Lung (tissue), 12 donors: Measurements from ENCODE around the gene LCLAT1. TPM values are rescaled to one million over a fixed set of nuclear protein-coding genes. Genes with fewer than 3 reads are reported as not detected.

Experiments used
- ATAC-seq: fragments of 200-7000 bp; cut with Tn5 transposase; one replicate; pipeline ENCODE4 v1.9.1; 2020; ENCODE audit warnings: moderate number of reproducible peaks; ENCODE audit not compliant: insufficient read depth, low FRiP score
- DNase-seq, 3 donors: peaks; one replicate each; pipeline ENCODE4 v3.0.0-alpha.2; 2013 to 2017
- H3K27ac ChIP-seq, 2 donors: one replicate each; pipeline ENCODE4 v1.5.1; 2013; ENCODE audit warnings: mild to moderate bottlenecking in 2 of 2, moderate library complexity in 2 of 2, control low read depth in 1 of 2, inconsistent platforms in 1 of 2, low read depth in 1 of 2, low read length in 1 of 2
- H3K27me3 ChIP-seq, 3 donors: one replicate each; pipeline ENCODE4 v1.5.1; 2013; ENCODE audit warnings: low read length in 2 of 3; ENCODE audit not compliant: control insufficient read depth in 3 of 3, insufficient read depth in 3 of 3
- H3K36me3 ChIP-seq, 4 donors: one replicate each; pipeline ENCODE4 v1.5.1; 2013; ENCODE audit warnings: low read length in 4 of 4, mild to moderate bottlenecking in 1 of 4, moderate library complexity in 1 of 4; ENCODE audit not compliant: control insufficient read depth in 4 of 4, insufficient read depth in 4 of 4
- H3K4me1 ChIP-seq, 5 donors: one replicate each; pipeline ENCODE4 v1.5.1; 2013; ENCODE audit warnings: low read length in 5 of 5, mild to moderate bottlenecking in 2 of 5, moderate library complexity in 1 of 5; ENCODE audit not compliant: control insufficient read depth in 5 of 5, insufficient read depth in 5 of 5
- H3K4me3 ChIP-seq: one replicate; pipeline ENCODE4 v1.5.1; 2013; ENCODE audit warnings: mild to moderate bottlenecking, control low read depth, moderate library complexity
- H3K9ac ChIP-seq, 2 donors: one replicate each; pipeline ENCODE4 v1.5.1; 2013; ENCODE audit warnings: low read length in 2 of 2, control low read depth in 1 of 2; ENCODE audit not compliant: insufficient read depth in 1 of 2
- H3K9me3 ChIP-seq, 4 donors: one replicate each; pipeline ENCODE4 v1.5.1; 2013; ENCODE audit warnings: low read length in 3 of 4, mild to moderate bottlenecking in 1 of 4, moderate library complexity in 1 of 4; ENCODE audit not compliant: control insufficient read depth in 4 of 4, insufficient read depth in 3 of 4
- WGBS, 2 donors: extraction: QIAGEN DNeasy Blood & Tissue Kit; methylation state at CpG; one replicate each; pipeline ENCODE4 v1.1.7; 2013; 5-methylcytosine and 5-hydroxymethylcytosine counted together
- polyA plus RNA-seq, 2 donors: library from polyadenylated mRNA; stranded (reverse); fragments of 200-250 nt; gene quantifications; one replicate each; pipeline ENCODE4 v1.2.1, GENCODE V29; 2013
- total RNA-seq, 2 donors: library from RNA; depleted of rRNA in 1 of 2; stranded (reverse); fragments of >200 nt in 1 of 2; gene quantifications; one replicate each; pipeline ENCODE4 v1.2.1, GENCODE V29; 2014 to 2021
- TF ChIP-seq, protein P1 (sequence below): IDR thresholded peaks from 2 replicates; pipeline ENCODE4 v1.5.1; 2012; ENCODE audit warnings: mild to moderate bottlenecking; ENCODE audit errors: control extremely low read depth, extremely low read depth
- donor health status: control.
- donor health status: control.
- donor health status: Bipolar disorder and iron deficiency.
- donor health status: healthy.
- donor health status: DM: yes; HTN: yes; CAD: no.

LCLAT1 gene
- total and polyA plus RNA-seq, 4 donors, result 2.4 to 24.2 (median 10.8) TPM

DNA sequence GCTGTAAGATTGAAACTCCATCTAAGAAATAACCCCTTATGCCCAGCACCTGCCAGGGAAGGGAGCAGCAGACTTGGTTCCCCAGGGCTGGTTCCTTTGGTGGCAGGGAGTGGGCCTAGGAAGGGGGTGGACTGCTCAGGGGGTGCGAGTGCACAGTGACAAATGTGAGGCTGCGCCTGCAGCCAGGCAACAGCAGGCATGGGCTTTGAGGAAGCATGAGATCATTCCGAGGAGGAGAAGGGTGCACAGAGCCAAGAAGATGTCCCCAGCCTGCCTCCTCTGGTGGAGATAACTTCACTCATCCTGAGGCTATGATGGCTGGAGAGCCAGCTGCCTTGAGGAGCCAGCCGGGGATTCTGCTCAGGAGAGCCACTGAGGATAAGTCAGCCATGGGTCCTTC, 202.2 kb downstream of the LCLAT1 start:
- H3K4me3 ChIP-seq, result no peak overlapping the region
- H3K27ac ChIP-seq, result no peak overlapping the region
- no peaks in the 10 kb centered on the region for H3K36me3 ChIP-seq
- no peaks in the 10 kb centered on the region for H3K27me3 ChIP-seq
- peak in 1 of 3 donors; percentile 18 for DNase-seq
- 30 to 50% methylated on average over 3 to 4 of the region's 4 CpGs for WGBS, 2 donors
- ATAC-seq, result no peak
- no peak overlapping the region for H3K9ac ChIP-seq
- TF ChIP-seq, protein P1, sequence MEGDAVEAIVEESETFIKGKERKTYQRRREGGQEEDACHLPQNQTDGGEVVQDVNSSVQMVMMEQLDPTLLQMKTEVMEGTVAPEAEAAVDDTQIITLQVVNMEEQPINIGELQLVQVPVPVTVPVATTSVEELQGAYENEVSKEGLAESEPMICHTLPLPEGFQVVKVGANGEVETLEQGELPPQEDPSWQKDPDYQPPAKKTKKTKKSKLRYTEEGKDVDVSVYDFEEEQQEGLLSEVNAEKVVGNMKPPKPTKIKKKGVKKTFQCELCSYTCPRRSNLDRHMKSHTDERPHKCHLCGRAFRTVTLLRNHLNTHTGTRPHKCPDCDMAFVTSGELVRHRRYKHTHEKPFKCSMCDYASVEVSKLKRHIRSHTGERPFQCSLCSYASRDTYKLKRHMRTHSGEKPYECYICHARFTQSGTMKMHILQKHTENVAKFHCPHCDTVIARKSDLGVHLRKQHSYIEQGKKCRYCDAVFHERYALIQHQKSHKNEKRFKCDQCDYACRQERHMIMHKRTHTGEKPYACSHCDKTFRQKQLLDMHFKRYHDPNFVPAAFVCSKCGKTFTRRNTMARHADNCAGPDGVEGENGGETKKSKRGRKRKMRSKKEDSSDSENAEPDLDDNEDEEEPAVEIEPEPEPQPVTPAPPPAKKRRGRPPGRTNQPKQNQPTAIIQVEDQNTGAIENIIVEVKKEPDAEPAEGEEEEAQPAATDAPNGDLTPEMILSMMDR, result no peak
- H3K4me1 ChIP-seq, result peaks cover 0 to 2% (median 0%) of the 10 kb centered on the region in 5 donors
- H3K9me3 ChIP-seq, result no peaks in the 10 kb centered on the region

DNA sequence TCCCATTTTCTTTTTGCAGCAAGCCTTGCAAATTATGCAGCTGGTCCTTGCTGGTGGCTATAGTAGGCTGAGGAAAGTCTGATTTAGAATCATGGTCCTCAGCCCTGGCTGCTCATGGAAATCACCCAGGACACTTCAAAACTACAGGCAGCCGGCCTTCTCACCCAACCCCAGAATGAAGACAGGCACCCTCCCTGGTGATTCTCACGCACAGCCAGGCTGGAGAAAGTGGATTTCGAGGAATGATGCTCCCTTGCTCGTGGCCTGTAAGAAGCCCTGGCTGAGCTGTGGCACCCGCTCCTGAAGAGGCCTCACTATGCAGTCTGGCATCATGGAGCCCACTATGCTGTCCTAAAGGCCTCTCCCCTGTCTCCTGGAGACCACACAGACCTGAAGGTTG, 202.8 kb downstream of the LCLAT1 start:
- Histone ChIP-seq H3K9me3 (no peaks in the 10 kb centered on the region), H3K27ac (no peak overlapping the region), H3K27me3 (no peaks in the 10 kb centered on the region), H3K4me1 (peaks cover 0 to 2% (median 0%) of the 10 kb centered on the region in 5 donors), H3K9ac (no peak overlapping the region), H3K36me3 (no peaks in the 10 kb centered on the region), H3K4me3 (no peak overlapping the region)
- 76 to 80% methylated on average over 5 of the region's 5 CpGs for WGBS, 2 donors
- TF ChIP-seq, protein P1, result no peak
- DNase-seq, result no peak
- ATAC-seq, result no peak

DNA sequence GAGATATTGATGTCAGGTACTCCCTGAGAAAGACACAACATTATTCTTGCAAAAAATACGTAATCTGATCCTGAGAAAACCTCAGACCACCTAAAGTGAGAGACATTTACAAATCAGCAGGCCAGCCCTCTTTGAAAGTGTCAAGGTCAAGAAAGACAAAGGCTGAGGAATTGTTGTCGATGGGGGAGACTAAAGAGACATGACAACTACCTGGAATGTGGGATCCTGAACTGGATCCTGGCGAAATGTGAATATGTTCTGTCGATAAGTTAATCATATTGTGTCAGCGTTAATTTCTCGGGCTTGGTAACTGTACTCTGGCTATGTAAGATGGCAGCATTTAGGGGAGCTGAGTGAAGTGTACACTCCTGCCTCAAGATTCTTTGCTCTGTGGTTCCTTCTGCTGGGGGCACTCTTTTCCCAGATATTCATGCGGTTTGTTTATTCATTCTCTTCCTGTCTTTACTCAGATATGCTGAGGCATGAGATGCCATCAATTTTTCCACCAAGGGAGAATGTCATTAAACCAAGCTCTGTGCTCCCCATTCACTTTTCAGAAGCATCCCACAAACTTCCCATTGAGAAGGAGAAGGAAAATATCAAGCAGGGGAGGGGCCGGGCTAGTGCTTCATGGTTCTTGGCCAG, 205.3 kb downstream of the LCLAT1 start:
- ATAC-seq (no peak), DNase-seq (no peak)
- H3K4me1 ChIP-seq, result peaks cover 0 to 2% (median 0%) of the 10 kb centered on the region in 5 donors
- WGBS, 2 donors, result 81 to 89% methylated on average over 8 of the region's 8 CpGs
- H3K36me3 ChIP-seq, result no peaks in the 10 kb centered on the region
- H3K9ac ChIP-seq, result no peak overlapping the region
- H3K9me3 ChIP-seq, result no peaks in the 10 kb centered on the region
- H3K27ac ChIP-seq, result no peak overlapping the region
- TF ChIP-seq, protein P1, result no peak
- H3K27me3 ChIP-seq, result no peaks in the 10 kb centered on the region
- H3K4me3 ChIP-seq, result no peak overlapping the region

DNA sequence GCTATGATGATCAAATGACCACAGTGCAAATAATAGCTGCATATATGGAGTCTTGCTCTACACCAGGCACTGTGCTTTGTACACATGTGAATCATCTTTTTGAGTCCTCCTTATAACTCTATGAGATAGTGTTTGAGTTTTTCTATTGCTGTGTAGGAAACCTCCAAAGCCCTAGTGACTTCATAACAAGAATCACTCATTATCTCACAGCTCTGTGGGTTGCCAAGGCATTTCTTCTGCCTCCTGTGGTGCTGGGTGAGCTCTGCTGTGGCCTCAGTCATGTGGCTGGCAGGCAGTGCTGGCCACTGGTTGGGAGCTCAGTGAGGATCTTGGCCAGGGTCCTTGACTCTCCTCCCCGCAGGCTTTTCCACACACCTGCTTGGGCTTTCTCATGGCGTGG, 206.8 kb downstream of the LCLAT1 start:
- ATAC-seq (no peak), DNase-seq (no peak)
- Histone ChIP-seq H3K27ac (no peak overlapping the region), H3K9ac (no peak overlapping the region), H3K27me3 (no peaks in the 10 kb centered on the region), H3K4me3 (no peak overlapping the region), H3K36me3 (no peaks in the 10 kb centered on the region), H3K4me1 (peaks cover 0 to 2% (median 0%) of the 10 kb centered on the region in 5 donors), H3K9me3 (peaks cover 0 to 2% (median 0%) of the 10 kb centered on the region in 4 donors)
- 85 to 93% methylated on average over 2 of the region's 2 CpGs for WGBS, 2 donors
- TF ChIP-seq, protein P1, result no peak
